ENCODE measurements around the gene TRAIP. TPM values are rescaled to one million over a fixed set of nuclear protein-coding genes. Genes with fewer than 3 reads are reported as not detected.

Gene TRAIP
- total and polyA plus RNA-seq, 2 donors (not counting 1 experiment from before 2014, with no cell fraction given) = 5.0 to 8.7 TPM

- no peaks in the 10 kb centered on the region for H3K9me3 Mint-ChIP-seq (ENCODE audit: insufficient read depth)
- POLR2A ChIA-PET = interaction anchor here (0.6 to 3.3 kb wide), 6 partner anchors 8 to 1687 kb away, joined by 3 to 24 read pairs (median 9); partner anchors contain the start of genes INKA1 and IP6K1
- H3K4me2 ChIP-seq (replicated peaks; ENCODE audit: low read depth, low read length, poor library complexity, severe bottlenecking) = peak overlapping the region; percentile 87
- peaks cover 0 to 50% of the 10 kb centered on the region in 2 experiments for H3K36me3 ChIP-seq (replicated peaks in 1 of 2; ENCODE audit: control extremely low read depth in 1 of 2, control insufficient read depth in 1 of 2, extremely low read depth in 1 of 2, insufficient read depth in 2 of 2, low read length in 1 of 2)
- TF ChIP-seq CTCF (IDR thresholded peaks at IDR 0.05) (no peak), EZH2 (IDR thresholded peaks at IDR 0.05; ENCODE audit: borderline replicate concordance, insufficient read depth, low read depth, low read length, poor library complexity, severe bottlenecking) (no peak)
- H3K4me1 Mint-ChIP-seq = peaks cover 58% of the 10 kb centered on the region
- intact Hi-C loops (cut with micrococcal nuclease) = loop anchor here (1.0 kb wide), 1 partner anchor 8 kb away; no protein-coding TSS in a partner anchor
- peaks cover 64% of the 10 kb centered on the region for H3K79me2 ChIP-seq (ENCODE audit: control insufficient read depth, insufficient read depth, low read length)
- peak overlapping the region; percentile 99 for H3K4me3 Mint-ChIP-seq
- H3K9me3 ChIP-seq (ENCODE audit: control extremely low read depth in 1 of 3, control insufficient read depth in 2 of 3, insufficient read depth in 1 of 3, low read length in 2 of 3) = no peaks in the 10 kb centered on the region
- WGBS (ENCODE audit: insufficient coverage) = 46% methylated on average over 9 of the region's 9 CpGs
- no peak for DNase-seq
- no peaks in the 10 kb centered on the region for H3K27me3 Mint-ChIP-seq
- peak overlapping the region; percentile 99 for H3K27ac Mint-ChIP-seq
- no peaks in the 10 kb centered on the region for H3K27me3 ChIP-seq (replicated peaks in 1 of 4; ENCODE audit: control extremely low read depth in 1 of 4, control insufficient read depth in 3 of 4, insufficient read depth in 4 of 4, low read length in 3 of 4)
- H3K4me1 ChIP-seq (ENCODE audit: control insufficient read depth in 2 of 2, insufficient read depth in 2 of 2, low read length in 2 of 2) = peaks cover 32 to 54% of the 10 kb centered on the region in 2 donors
- H3K9ac ChIP-seq (ENCODE audit: low read length) = peak overlapping the region; percentile 81
- H2AFZ ChIP-seq (ENCODE audit: insufficient read depth, low read depth, low read length, poor library complexity, severe bottlenecking) = peak overlapping the region; percentile 96
- H4K20me1 ChIP-seq (ENCODE audit: control insufficient read depth, insufficient read depth, low read length, poor library complexity, severe bottlenecking) = no peaks in the 10 kb centered on the region
- no peak for ATAC-seq (ENCODE audit: low read depth)
- CTCF ChIA-PET = interaction anchor here (0.8 to 11.0 kb wide), 4 partner anchors 9 to 25 kb away, joined by 3 to 121 read pairs (median 42); partner anchors contain the start of gene INKA1
- H3K4me3 ChIP-seq (ENCODE audit: control extremely low read depth in 1 of 5, extremely low read depth in 1 of 5, insufficient read depth in 1 of 5, low read depth in 2 of 5, low read length in 4 of 5) = peak overlapping the region; percentile 48 to 93 (median 78)
- H3K27ac ChIP-seq (ENCODE audit: low read length in 2 of 2) = peak overlapping the region; percentile 68 to 92
These were observed 43.4 kb downstream of the TRAIP start for GRCh38 chr3:49812916-49813496.
